DND-41 (cell line): Measurements from ENCODE around the gene SULT1E1.

Experiments
- ATAC-seq: fragments of 200-7000 bp; cut with Tn5 transposase; 3 replicates; pipeline ENCODE4 v1.9.1; 2021; ENCODE audit warnings: low read depth; ENCODE audit not compliant: insufficient read depth
- DNase-seq: peaks from one replicate; pipeline ENCODE4 v3.0.0-alpha.2; 2020
- H2AFZ ChIP-seq: 2 replicates; pipeline ENCODE4 v1.6.0; 2012; ENCODE audit warnings: low read depth, low read length
- H3K27ac ChIP-seq: 2 replicates; pipeline ENCODE4 v1.5.1; 2012; ENCODE audit warnings: low read length, inconsistent platforms
- H3K27me3 ChIP-seq: fragments of 200-600 bp; sonication (generic); 2 replicates; pipeline ENCODE4 v1.6.0; 2012; ENCODE audit warnings: low read length, mild to moderate bottlenecking, inconsistent platforms; ENCODE audit not compliant: insufficient read depth, poor library complexity
- H3K36me3 ChIP-seq: 2 replicates; pipeline ENCODE4 v1.5.1; 2012; ENCODE audit warnings: low read length, inconsistent platforms; ENCODE audit not compliant: insufficient read depth
- H3K4me1 ChIP-seq: 2 replicates; pipeline ENCODE4 v1.5.1; 2012; ENCODE audit warnings: mild to moderate bottlenecking, low read length; ENCODE audit not compliant: insufficient read depth
- H3K4me2 ChIP-seq: 2 replicates; pipeline ENCODE4 v1.6.0; 2012; ENCODE audit warnings: mild to moderate bottlenecking, moderate library complexity, low read length, inconsistent platforms; ENCODE audit not compliant: insufficient read depth
- H3K4me3 ChIP-seq, 2 experiments: fragments of 200-600 bp in 1 of 2; shearing (Covaris generic) in 1 of 2; 2 replicates each; pipeline ENCODE4 v1.5.1; 2012 to 2016; ENCODE audit warnings: inconsistent platforms in 2 of 2, low read length in 2 of 2, mild to moderate bottlenecking in 2 of 2, low read depth in 1 of 2, moderate library complexity in 1 of 2
- H3K79me2 ChIP-seq: 2 replicates; pipeline ENCODE4 v1.6.0; 2012; ENCODE audit warnings: low read length, inconsistent platforms; ENCODE audit not compliant: insufficient read depth
- H3K9ac ChIP-seq: 2 replicates; pipeline ENCODE4 v1.6.0; 2012; ENCODE audit warnings: low read depth, mild to moderate bottlenecking, inconsistent platforms, low read length, moderate library complexity
- H3K9me3 ChIP-seq: 2 replicates; pipeline ENCODE4 v1.5.1; 2012; ENCODE audit warnings: low read length, moderate library complexity, mild to moderate bottlenecking, inconsistent platforms; ENCODE audit not compliant: insufficient read depth, severe bottlenecking
- H4K20me1 ChIP-seq: 2 replicates; pipeline ENCODE4 v1.6.0; 2012; ENCODE audit warnings: low read length; ENCODE audit not compliant: insufficient read depth
- CTCF ChIP-seq: IDR thresholded peaks from 2 replicates; pipeline ENCODE4 v1.5.1; 2012; ENCODE audit warnings: borderline replicate concordance, low read length, moderate library complexity, mild to moderate bottlenecking; ENCODE audit not compliant: poor library complexity, severe bottlenecking; ENCODE audit errors: extremely low read depth
- EZH2 ChIP-seq: IDR thresholded peaks from 3 replicates; pipeline ENCODE4 v1.6.1; 2012; ENCODE audit warnings: borderline replicate concordance, low read depth, mild to moderate bottlenecking, moderate library complexity, low read length, inconsistent platforms; ENCODE audit not compliant: severe bottlenecking

SULT1E1 gene

DNA sequence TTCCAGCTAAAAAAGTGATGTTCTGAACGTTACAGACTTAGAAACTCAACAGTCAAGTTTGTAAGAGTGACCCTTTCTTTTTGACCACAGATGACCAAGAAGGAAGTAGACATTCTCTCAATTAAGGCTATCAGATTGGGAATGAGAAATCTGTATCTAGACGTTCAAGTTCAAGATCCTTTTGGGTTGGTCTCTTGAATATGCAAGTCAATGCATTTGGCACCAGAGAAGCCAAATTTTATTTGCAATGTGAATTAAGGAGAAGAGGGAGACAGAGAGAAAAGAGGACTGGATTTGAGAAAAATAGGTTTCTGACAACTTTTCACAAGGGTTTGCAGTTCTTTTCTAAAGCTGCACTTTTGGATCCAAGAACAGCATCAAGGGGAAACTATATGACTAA lies 17.5 kb upstream of the SULT1E1 start:
- H3K4me1 ChIP-seq = no peaks in the 10 kb centered on the region
- H3K27me3 ChIP-seq = no peaks in the 10 kb centered on the region
- ATAC-seq (no peak), DNase-seq (no peak)
- H2AFZ ChIP-seq = no peak overlapping the region
- no peaks in the 10 kb centered on the region for H4K20me1 ChIP-seq
- TF ChIP-seq CTCF (no peak), EZH2 (no peak)
- H3K4me3 ChIP-seq = no peak overlapping the region
- H3K36me3 ChIP-seq = no peaks in the 10 kb centered on the region
- H3K4me2 ChIP-seq = no peak overlapping the region
- H3K9ac ChIP-seq = no peak overlapping the region
- no peaks in the 10 kb centered on the region for H3K79me2 ChIP-seq
- no peak overlapping the region for H3K27ac ChIP-seq
- no peaks in the 10 kb centered on the region for H3K9me3 ChIP-seq

DNA sequence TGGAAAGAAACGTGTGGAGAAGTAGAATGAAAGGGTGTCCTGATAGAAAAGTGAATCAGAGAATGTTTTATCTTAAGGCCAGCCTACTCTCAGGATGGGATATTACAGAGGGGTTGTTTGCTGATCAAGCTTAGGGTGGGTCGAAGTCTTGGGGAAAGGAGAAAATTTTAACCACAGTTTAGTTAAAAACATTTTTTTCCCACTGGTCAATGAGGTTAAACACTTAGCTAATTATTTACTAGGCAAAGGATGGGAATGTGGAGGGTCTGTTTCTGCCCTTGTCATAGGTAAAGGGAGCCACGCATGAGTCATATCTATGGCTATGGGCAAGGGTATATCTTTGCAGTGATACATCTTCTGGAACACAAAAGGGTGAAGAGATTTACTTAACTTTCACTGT lies 16.1 kb upstream of the SULT1E1 start:
- Histone ChIP-seq H3K4me2 (no peak overlapping the region), H3K4me3 (no peak overlapping the region), H3K9ac (no peak overlapping the region), H3K4me1 (no peaks in the 10 kb centered on the region), H3K36me3 (no peaks in the 10 kb centered on the region), H3K27ac (no peak overlapping the region), H2AFZ (no peak overlapping the region), H3K27me3 (no peaks in the 10 kb centered on the region), H4K20me1 (no peaks in the 10 kb centered on the region), H3K9me3 (no peaks in the 10 kb centered on the region), H3K79me2 (no peaks in the 10 kb centered on the region)
- DNase-seq (no peak), ATAC-seq (no peak)
- no peak for TF ChIP-seq CTCF
- TF ChIP-seq EZH2 = no peak

DNA sequence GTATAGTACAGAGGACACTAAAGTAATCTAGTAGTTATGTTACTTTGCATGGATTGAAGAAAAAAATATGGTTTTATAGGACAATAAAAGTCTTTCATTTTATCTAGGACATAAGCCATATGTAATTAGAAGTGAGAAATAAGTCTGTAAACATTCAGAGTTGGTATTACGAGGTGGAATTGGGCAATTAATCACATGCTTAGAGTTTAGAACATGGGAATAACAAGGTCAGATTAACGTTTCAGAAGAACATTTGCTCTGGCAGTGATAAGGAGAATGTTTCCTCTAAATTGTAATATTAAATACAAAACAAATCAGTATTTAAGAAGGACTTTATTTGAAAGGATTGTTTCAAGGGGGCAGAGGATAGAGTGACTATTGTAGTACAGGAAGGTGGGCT lies 15.6 kb upstream of the SULT1E1 start:
- Histone ChIP-seq H3K4me2 (no peak overlapping the region), H3K27me3 (no peaks in the 10 kb centered on the region), H3K27ac (no peak overlapping the region), H3K9ac (no peak overlapping the region), H3K4me1 (no peaks in the 10 kb centered on the region), H3K36me3 (no peaks in the 10 kb centered on the region), H4K20me1 (no peaks in the 10 kb centered on the region), H3K79me2 (no peaks in the 10 kb centered on the region), H3K4me3 (no peak overlapping the region), H2AFZ (no peak overlapping the region), H3K9me3 (no peaks in the 10 kb centered on the region)
- ATAC-seq (no peak), DNase-seq (no peak)
- TF ChIP-seq EZH2 = no peak

DNA sequence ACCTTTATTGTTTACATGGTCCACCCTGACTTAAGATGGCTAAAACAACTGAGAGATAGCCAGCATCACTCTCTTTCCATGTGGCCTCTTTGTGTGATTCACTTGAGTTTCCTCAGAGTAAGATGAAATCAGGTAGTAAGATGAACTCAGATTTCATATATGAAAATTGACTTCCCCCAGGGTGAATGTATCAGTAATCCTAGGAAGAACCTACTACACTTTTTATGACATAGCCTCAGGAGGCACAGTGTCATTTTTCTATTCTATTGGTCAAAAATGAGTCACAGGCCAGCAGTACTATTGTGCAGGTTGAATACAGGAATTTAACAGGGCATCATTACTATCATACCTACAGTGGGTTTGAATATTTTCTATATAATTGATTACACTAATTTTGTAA lies 14.6 kb upstream of the SULT1E1 start:
- H3K4me3 ChIP-seq = no peak overlapping the region
- no peaks in the 10 kb centered on the region for H3K36me3 ChIP-seq
- ATAC-seq = no peak
- no peak overlapping the region for H3K4me2 ChIP-seq
- no peak overlapping the region for H2AFZ ChIP-seq
- DNase-seq = no peak
- H3K9ac ChIP-seq = no peak overlapping the region
- TF ChIP-seq CTCF (no peak), EZH2 (no peak)
- no peaks in the 10 kb centered on the region for H3K79me2 ChIP-seq
- H3K4me1 ChIP-seq = no peaks in the 10 kb centered on the region
- H4K20me1 ChIP-seq = no peaks in the 10 kb centered on the region
- H3K9me3 ChIP-seq = no peaks in the 10 kb centered on the region
- H3K27ac ChIP-seq = no peak overlapping the region
- H3K27me3 ChIP-seq = no peaks in the 10 kb centered on the region
